Measurements from ENCODE around the gene PSMA3. TPM values are rescaled to one million over a fixed set of nuclear protein-coding genes. Genes with fewer than 3 reads are reported as not detected.

Gene PSMA3
- total RNA-seq, 1 donor from 2014 or later: 83.3 TPM

DNA sequence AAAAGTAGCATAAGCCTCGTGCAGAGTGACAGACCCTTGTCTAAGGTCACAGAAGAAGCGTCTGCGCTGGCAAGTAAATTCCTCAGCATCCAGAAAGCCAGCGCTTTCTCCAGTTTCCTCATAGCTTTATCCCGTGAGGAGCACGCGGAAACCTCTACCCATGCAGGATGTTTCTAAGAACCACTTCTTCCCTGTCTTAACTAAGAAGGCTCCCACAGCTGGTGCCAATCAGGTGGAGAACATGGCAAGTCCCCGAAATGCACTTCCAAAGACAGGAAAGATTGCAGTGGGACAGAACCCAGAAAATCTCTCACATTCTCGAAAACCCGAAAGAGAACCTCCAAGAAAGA lies 52.7 kb downstream of the PSMA3 start:
- intact Hi-C loops (cut with DNase I): loop anchor here (1.0 to 2.0 kb wide), 2 partner anchors 15 to 53 kb away; partner anchors contain the start of gene PSMA3
- TF ChIP-seq, protein P1, sequence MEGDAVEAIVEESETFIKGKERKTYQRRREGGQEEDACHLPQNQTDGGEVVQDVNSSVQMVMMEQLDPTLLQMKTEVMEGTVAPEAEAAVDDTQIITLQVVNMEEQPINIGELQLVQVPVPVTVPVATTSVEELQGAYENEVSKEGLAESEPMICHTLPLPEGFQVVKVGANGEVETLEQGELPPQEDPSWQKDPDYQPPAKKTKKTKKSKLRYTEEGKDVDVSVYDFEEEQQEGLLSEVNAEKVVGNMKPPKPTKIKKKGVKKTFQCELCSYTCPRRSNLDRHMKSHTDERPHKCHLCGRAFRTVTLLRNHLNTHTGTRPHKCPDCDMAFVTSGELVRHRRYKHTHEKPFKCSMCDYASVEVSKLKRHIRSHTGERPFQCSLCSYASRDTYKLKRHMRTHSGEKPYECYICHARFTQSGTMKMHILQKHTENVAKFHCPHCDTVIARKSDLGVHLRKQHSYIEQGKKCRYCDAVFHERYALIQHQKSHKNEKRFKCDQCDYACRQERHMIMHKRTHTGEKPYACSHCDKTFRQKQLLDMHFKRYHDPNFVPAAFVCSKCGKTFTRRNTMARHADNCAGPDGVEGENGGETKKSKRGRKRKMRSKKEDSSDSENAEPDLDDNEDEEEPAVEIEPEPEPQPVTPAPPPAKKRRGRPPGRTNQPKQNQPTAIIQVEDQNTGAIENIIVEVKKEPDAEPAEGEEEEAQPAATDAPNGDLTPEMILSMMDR (IDR thresholded peaks at IDR 0.05): no peak
- Histone ChIP-seq H3K36me3 (peaks cover 9 to 33% of the 10 kb centered on the region in 2 donors), H3K9me3 (no peaks in the 10 kb centered on the region), H3K4me3 (peak overlapping the region; percentile 63 to 75), H3K27ac (peak overlapping the region; percentile 93 to 96), H3K4me1 (peaks cover 8 to 23% of the 10 kb centered on the region in 2 donors), H3K27me3 (no peaks in the 10 kb centered on the region)
- peak in 1 of 2 donors; percentile 72 for DNase-seq (ENCODE audit: low spot score in 2 of 2)

DNA sequence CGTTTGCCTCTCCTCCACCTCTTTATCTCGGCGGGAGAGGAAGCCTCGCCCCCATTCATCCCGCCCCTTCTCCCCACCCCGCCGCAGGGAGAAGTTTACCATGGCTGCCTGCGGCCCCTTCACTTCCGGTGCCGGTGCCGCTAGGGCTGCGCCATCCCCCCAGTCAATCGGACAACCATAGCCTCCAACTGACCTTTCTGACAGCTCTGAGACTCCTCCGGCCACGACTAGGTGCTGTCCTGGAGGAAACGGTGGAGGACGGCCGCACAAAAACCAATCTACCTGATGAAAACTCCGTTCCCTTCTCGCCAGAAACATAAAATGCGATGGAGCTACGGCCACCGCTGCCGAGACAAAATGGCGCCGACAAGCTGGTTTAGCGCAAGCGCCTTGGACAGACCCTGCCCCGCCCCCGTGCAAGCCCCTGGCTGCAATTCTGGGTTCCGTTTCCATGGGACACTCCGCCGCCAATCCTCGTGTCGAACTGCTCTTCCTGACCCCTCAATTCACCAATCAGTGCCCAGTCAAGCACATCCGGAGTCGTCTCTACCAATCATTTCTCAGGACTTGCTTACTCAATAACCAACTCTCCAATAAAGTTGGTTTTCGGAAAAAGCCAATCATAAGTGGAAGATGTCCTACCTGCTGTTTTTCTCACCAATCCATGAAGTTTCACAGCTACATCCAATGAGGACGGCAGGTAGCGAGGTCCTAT lies 53.3 kb downstream of the PSMA3 start:
- Histone ChIP-seq H3K36me3 (peaks cover 7 to 27% of the 10 kb centered on the region in 2 donors), H3K27ac (peak overlapping the region; percentile 93 to 96), H3K4me3 (peak overlapping the region; percentile 94), H3K4me1 (peaks cover 8 to 23% of the 10 kb centered on the region in 2 donors), H3K9me3 (no peaks in the 10 kb centered on the region), H3K27me3 (no peaks in the 10 kb centered on the region)
- DNase-seq (ENCODE audit: low spot score in 2 of 2): peak; percentile 94 to 99
- intact Hi-C loops (cut with DNase I): loop anchor here (1.0 to 2.0 kb wide), 4 partner anchors 15 to 129 kb away; partner anchors contain the start of genes ACTR10, KIAA0586, PSMA3 and TIMM9
- TF ChIP-seq, protein P1 (IDR thresholded peaks at IDR 0.05): peak in 1 of 3 experiments; percentile 4

DNA sequence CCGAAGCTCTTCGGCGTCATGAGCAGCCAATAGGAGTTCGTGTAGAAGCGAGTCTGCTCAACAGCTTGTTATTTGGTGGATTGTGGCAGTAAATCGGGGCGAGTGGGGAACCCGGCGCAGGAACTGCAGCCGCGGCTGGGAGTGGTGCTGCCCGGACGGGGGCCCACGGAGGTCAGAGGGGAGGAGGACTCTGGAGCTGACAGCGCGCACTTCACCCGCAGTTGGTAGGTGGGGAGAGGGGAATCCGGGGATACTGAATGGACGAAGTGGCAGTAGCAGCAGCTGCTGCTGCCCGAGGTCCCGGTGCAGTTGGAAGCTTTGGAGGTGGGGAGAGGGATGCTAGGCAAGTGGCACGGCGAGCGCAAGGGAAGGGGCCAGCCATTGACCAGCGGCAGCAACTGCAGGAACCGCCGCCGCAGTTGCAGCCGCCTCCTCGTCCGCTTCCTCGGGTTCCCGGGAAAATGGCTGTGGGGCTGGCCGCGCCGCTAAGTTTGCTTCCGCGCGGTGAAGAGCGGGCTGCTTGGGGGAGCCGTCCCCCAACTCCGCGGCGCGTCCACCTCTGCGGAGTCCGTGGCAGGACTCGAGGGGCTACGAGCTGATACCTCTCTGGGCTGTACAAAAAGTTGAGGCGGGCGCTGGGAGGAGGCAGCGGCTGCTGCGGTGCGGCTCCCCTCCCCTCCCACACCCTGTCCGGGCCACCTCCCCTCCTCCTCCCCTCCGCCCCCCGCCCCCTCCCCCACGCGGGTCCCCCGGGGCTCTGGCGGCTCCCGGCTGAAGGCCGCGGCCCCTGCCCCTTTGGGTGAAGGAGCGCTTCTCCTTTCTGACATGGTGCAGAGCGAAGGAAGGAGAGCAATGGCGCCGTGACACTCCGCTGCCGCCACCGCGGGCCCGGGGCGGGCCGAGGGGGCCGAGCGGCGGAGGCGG lies 54.1 kb downstream of the PSMA3 start, which contains the start of gene ARID4A:
Gene ARID4A (plus strand): TSS at position 79 of the 924 bp plus-strand sequence. CDS start 1,300 bp downstream, outside the sequence.
- Histone ChIP-seq H3K4me3 (peak within 1 kb of the TSS; percentile 94), H3K9me3 (no peaks in the 10 kb centered on the region), H3K27ac (peak within 1 kb of the TSS; percentile 93 to 96), H3K4me1 (peaks cover 5 to 23% of the 10 kb centered on the region in 2 donors), H3K36me3 (peaks cover 1 to 24% of the 10 kb centered on the region in 2 donors), H3K27me3 (no peaks in the 10 kb centered on the region)
- peak in 1 of 2 donors; percentile 70 for DNase-seq (ENCODE audit: low spot score in 2 of 2)
- intact Hi-C loops (cut with DNase I): loop anchor here (2.0 kb wide), 2 partner anchors 98 to 128 kb away; partner anchors contain the start of genes ACTR10, KIAA0586 and TIMM9
- TF ChIP-seq, protein P1 (IDR thresholded peaks at IDR 0.05): no peak

DNA sequence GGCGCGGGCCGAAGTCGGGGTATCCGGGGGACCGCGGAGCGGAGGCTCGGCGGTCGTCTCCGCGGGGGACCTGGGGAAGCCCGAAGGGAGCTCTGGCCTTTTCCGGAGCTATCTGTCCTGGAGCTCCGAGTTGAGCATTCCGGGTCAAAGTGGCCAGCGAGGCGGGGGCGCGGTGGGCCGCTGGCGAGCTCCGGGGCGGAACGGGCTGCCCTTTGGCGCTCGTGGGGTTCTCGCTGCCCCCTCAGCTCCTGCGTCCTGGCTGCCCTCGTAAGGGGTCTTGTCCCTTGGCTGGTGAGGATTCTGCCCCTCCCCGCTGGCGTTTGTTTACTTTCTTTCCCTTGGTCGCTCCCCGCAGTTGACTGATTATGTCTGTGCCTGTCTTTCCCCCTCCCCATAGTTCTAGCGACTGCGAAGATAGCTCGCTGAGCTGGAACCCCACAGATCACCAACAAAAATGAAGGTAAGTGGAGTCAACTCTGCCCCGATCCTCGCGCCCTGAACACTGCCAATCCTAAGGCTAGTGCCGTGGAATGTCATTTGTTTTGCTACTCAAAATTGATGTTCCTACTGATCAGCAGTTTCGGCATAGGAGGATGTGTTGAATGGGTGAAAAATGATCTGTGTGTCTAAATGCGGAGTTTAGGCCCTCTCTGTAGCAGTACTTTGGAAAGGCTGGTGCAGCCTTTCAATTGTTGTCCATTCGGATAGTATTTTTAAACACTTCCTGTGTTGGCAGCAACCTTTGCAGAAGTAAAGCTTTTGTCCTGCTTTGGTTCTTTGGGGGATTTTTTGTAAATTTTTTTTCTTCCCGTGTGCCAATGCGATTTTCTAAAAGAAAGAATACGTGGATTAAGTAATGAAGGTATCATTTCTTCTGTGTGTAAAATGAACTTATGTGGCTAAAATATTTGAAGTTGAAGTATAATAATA lies 55.0 kb downstream of the PSMA3 start:
- H3K4me3 ChIP-seq: peak overlapping the region; percentile 94
- H3K27ac ChIP-seq: peak overlapping the region; percentile 89 to 95
- H3K27me3 ChIP-seq: no peaks in the 10 kb centered on the region
- TF ChIP-seq, protein P1 (IDR thresholded peaks at IDR 0.05): no peak
- no peaks in the 10 kb centered on the region for H3K9me3 ChIP-seq
- no peak for DNase-seq (ENCODE audit: low spot score in 2 of 2)
- peaks cover 4 to 17% of the 10 kb centered on the region in 2 donors for H3K36me3 ChIP-seq
- peaks cover 4 to 20% of the 10 kb centered on the region in 2 donors for H3K4me1 ChIP-seq
- intact Hi-C loops (cut with DNase I): loop anchor here (2.0 kb wide), 2 partner anchors 99 to 127 kb away; partner anchors contain the start of genes ACTR10, KIAA0586 and TIMM9

Data from ascending aorta (tissue), 2 donors.